GM19463 (cell line): ENCODE data around the gene UNKL.
A peak's percentile ranks its signal among the peaks of the same experiment; 100 is the strongest.
"Not testable (repeated sequence)": the region's sequence is repeated elsewhere in the genome, so short reads cannot be mapped to it uniquely, and the experiment has no call there.

Experiments
- ATAC-seq: cut with Tn5 transposase; IDR thresholded peaks from one replicate; pipeline ENCODE4 v1.9.1; 2021; ENCODE audit warnings: mild to moderate bottlenecking, moderate library complexity; ENCODE audit not compliant: unreplicated experiment

UNKL gene

GRCh38 chr16:1446296-1447080, 32.0 kb upstream of the UNKL start:
- ATAC-seq: no peak

- ATAC-seq: no peak
These were observed 31.2 kb upstream of the UNKL start for GRCh38 chr16:1445518-1446203.

GRCh38 chr16:1444730-1445517, 30.4 kb upstream of the UNKL start:
- ATAC-seq: peak; percentile 53

GRCh38 chr16:1443980-1444729, 29.7 kb upstream of the UNKL start, which contains the start of gene CCDC154:
TSS of gene CCDC154 (minus strand) at chr16:1444556. CDS start at chr16:1444322, 234 bp downstream.
- no peak for ATAC-seq

- no peak for ATAC-seq
These were observed 29.0 kb upstream of the UNKL start for GRCh38 chr16:1443403-1443973.

GRCh38 chr16:1442697-1443096, 28.2 kb upstream of the UNKL start:
- ATAC-seq: no peak

- ATAC-seq: no peak
These were observed 26.9 kb upstream of the UNKL start for GRCh38 chr16:1441391-1441829.

GRCh38 chr16:1439699-1440074, 25.2 kb upstream of the UNKL start:
- not testable (repeated sequence) for ATAC-seq

- ATAC-seq: no peak
These were observed 24.7 kb upstream of the UNKL start for GRCh38 chr16:1439058-1439698.

- ATAC-seq: no peak
These were observed 23.9 kb upstream of the UNKL start for GRCh38 chr16:1438229-1439057.

GRCh38 chr16:1437606-1438005, 23.1 kb upstream of the UNKL start:
- ATAC-seq: no peak

GRCh38 chr16:1436731-1437355, 22.3 kb upstream of the UNKL start:
- ATAC-seq: no peak

GRCh38 chr16:1435921-1436697, 21.6 kb upstream of the UNKL start:
- no peak for ATAC-seq

- no peak for ATAC-seq
These were observed 20.4 kb upstream of the UNKL start for GRCh38 chr16:1434644-1435592.

- ATAC-seq: no peak
These were observed 19.3 kb upstream of the UNKL start for GRCh38 chr16:1433756-1434155.

GRCh38 chr16:1433263-1433560, 18.7 kb upstream of the UNKL start:
- no peak for ATAC-seq
